Subcutaneous adipose tissue (tissue), 4 donors: ENCODE measurements around the gene ARID5B. TPM values are rescaled to one million over a fixed set of nuclear protein-coding genes. Genes with fewer than 3 reads are reported as not detected.

Experiments
- total RNA-seq, 4 donors: library from RNA; depleted of rRNA; stranded (reverse); fragments of >200 nt; gene quantifications; one replicate each; pipeline ENCODE4 v1.1.0, GENCODE V29; 2016
- TF ChIP-seq, protein P1 (sequence below): fragments of 450-650 bp; IDR thresholded peaks from one replicate; pipeline ENCODE4 v1.5.1; 2016; ENCODE audit warnings: low read depth, mild to moderate bottlenecking, control low read depth, antibody characterized with exemption, moderate library complexity

The ARID5B gene
- total RNA-seq, 4 donors from 2014 or later, result 61.4 to 193 (median 86.2) TPM

DNA sequence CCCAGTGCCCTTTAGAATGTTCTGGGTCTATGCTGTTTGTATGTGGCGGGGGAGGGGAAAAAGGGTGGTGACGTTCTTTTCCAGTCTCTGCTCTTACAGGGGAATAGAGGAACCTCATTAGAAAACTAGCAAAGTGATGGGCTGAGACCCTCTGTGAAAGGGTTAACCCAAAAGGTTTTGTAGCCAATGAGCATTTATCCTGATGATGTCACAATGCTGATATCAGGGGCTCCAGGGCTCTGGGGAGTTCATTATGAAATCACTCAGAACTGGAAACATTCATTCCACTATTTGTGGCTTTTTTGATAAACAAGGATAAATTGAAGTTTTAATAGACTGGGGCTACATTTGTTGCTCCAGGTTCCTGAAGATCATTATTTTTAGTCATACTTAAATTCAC, 71.7 kb downstream of the ARID5B start:
- TF ChIP-seq, protein P1, sequence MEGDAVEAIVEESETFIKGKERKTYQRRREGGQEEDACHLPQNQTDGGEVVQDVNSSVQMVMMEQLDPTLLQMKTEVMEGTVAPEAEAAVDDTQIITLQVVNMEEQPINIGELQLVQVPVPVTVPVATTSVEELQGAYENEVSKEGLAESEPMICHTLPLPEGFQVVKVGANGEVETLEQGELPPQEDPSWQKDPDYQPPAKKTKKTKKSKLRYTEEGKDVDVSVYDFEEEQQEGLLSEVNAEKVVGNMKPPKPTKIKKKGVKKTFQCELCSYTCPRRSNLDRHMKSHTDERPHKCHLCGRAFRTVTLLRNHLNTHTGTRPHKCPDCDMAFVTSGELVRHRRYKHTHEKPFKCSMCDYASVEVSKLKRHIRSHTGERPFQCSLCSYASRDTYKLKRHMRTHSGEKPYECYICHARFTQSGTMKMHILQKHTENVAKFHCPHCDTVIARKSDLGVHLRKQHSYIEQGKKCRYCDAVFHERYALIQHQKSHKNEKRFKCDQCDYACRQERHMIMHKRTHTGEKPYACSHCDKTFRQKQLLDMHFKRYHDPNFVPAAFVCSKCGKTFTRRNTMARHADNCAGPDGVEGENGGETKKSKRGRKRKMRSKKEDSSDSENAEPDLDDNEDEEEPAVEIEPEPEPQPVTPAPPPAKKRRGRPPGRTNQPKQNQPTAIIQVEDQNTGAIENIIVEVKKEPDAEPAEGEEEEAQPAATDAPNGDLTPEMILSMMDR, result no peak

DNA sequence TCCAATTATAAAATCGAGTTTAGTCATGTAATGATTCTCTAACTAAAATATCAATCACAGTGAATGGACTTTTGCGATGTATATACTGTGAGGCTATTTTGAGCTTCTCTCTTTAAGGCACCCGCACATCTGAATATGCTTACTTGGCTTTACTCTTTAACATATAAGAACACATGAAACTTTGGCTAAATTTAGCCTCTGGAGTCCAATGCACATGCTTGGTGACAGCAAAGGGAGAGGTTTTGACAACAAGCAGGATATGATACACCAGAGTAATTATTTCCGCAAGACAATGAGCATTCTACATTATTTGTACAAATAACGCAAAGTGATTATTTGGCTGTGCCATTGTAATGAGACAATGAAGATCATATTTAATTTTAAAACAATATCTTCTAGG, 72.4 kb downstream of the ARID5B start:
- TF ChIP-seq, protein P1, result no peak

DNA sequence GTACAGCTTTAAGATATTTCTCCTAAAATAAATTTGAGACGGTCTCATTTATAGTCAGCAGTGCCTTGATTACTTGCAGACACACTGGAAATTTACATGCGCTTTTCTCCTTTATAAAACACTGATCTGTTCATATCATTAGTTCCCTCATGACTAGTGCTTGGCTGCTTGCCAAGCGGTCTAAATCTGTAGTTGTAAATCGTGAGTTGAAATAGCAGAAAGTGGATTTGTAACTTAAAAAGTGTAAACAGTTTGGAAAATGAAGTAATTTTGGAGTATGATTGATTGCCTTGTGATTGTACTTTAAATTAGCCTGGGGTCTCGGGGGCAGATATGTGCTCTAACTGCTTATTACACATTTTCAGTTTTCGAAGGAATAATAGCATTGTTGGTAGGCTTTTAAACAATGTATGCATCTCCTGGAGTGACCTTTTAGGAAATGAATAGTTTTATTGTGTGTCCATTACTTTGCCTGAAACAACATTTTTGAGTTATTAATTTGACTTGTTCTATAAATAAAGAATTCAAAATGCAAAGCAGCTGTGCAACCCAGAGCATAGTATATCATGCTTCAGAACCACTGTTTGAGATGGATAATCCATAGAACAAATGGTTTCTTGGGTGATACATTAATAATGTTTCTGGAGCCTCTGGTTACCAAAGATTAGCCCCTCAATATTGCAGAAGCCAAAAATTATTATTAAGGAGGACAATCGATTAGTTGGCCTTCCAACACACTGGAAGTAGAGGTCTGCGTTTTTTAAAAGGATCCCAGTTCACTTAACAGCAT, 73.3 kb downstream of the ARID5B start:
- TF ChIP-seq, protein P1, result no peak

DNA sequence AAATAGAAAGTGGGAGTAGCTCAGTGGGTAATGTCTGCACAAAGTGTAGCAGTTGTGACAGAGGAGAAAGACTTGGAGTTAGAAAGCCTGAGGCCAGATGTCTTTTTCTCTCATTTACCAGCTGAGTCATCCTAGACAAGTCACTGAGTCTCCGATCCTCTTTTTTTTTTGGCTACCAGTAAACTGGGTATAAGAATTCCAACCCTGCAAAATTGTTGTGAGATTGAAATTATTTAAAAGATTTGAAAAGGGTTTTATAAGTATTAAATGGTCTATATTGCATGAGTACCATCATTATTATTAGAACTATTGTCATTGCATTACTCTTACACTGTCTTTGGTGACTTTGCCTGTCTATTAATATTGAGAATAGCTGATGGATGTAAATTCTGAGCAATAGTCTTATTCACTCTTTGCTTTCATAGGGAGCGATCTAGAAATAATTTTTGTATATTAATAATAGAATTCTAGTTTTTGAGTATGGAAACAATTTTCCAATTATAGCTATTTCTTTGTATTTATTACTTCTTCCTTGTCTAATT, 74.0 kb downstream of the ARID5B start:
- TF ChIP-seq, protein P1, result no peak

DNA sequence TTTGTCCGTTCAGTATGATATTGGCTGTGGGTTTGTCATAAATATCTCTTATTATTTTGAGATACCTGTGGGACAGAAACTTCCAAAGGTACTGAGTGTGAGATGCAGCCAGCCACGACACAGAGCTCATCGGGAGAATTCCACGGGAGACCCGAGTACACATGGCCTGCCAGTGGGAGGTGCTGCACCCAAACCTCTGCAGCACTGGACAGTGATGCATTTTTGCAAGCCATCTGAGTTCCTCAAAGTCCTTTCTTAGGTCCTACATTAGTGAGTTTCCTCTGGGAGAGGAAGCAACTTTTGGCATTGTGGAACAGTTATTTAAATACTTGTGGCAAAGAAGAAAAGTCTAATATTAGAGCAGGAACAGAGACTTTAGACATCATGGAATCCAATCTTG, 77.5 kb downstream of the ARID5B start:
- TF ChIP-seq, protein P1, result no peak

DNA sequence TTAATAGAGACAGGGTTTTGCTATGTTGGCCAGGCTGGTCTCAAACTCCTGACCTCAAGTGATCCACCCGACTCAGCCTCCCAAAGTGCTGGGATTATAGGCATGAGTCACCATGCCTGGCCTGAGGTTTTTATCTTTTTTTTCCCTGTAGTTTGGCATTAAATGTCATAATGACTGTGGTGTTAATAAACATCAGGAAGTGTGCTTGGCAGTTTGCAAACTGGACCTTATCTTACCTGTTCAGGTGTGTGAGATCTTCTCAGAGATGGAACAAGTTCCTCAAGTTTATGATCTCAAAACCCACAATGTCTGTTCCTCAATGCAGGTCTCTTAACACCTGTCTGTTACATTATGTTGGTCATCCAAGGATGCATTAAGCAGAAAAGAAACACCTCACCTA, 80.0 kb downstream of the ARID5B start:
- TF ChIP-seq, protein P1, result no peak

DNA sequence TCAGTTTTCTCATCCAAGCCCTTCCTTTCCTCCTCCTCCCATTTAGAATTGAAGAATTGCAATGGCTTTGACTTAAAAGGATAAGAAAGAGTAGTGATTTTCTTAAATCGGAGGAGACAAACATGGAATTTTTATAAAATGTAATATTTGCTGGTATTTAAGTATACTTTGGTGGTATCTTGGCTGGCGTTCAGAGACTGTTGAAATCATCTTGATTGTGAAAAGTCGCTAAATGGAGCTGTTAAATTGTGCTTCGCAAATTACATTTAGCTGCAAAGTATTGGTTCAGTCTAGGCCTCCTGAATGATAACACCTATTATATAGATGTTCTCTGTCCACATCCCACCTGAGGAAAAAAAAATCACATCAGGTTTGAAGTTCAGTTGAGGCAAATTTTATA, 81.8 kb downstream of the ARID5B start:
- TF ChIP-seq, protein P1, result no peak
